K562 (cell line): ENCODE results near the gene MAP3K7. TPM values are rescaled to one million over a fixed set of nuclear protein-coding genes. Genes with fewer than 3 reads are reported as not detected.

Source experiments
- ELF1 ChIP-seq: fragments of 200-800 bp; sonication (Bioruptor generic); IDR thresholded peaks from 2 replicates; pipeline ENCODE4 v1.6.1; 2016; ENCODE audit warnings: missing genetic modification characterization, missing compliant biosample characterization
- GTF2B ChIP-seq: IDR thresholded peaks from 2 replicates; pipeline ENCODE4 v1.6.1; 2011; ENCODE audit not compliant: insufficient read length; ENCODE audit errors: extremely low read depth
- HNRNPLL ChIP-seq: fragments of 200-400 bp; formaldehyde crosslinking; IDR thresholded peaks from 2 replicates; pipeline ENCODE4 v1.6.1; 2017; ENCODE audit warnings: low read length, low read depth, mild to moderate bottlenecking; ENCODE audit not compliant: poor library complexity, severe bottlenecking
- HNRNPUL1 ChIP-seq: fragments of 200-400 bp; formaldehyde crosslinking; IDR thresholded peaks from 2 replicates; pipeline ENCODE4 v1.6.1; 2017; ENCODE audit warnings: low read length
- IFI16 ChIP-seq: fragments of 250-450 bp; sonication (Bioruptor Pico); IDR thresholded peaks from 2 replicates; pipeline ENCODE4 v2.1.2; 2022; ENCODE audit warnings: mild to moderate bottlenecking, inconsistent platforms
- NFRKB ChIP-seq: fragments of 450-650 bp; IDR thresholded peaks from 2 replicates; pipeline ENCODE4 v1.6.1; 2016; ENCODE audit warnings: low read depth
- NFXL1 ChIP-seq: fragments of 450-650 bp; formaldehyde crosslinking; IDR thresholded peaks from 2 replicates; pipeline ENCODE4 v1.4.0; 2021; ENCODE audit warnings: mild to moderate bottlenecking
- PREB ChIP-seq: sonication (generic); formaldehyde crosslinking; IDR thresholded peaks from 2 replicates; pipeline ENCODE4 v1.8.1; 2023; ENCODE audit warnings: mild to moderate bottlenecking, missing genetic modification reagents
- RBM39 ChIP-seq: fragments of 200-400 bp; formaldehyde crosslinking; optimal IDR thresholded peaks from 2 replicates; pipeline ENCODE3; 2018; ENCODE audit warnings: low read depth, low read length
- SOX6 ChIP-seq: fragments of 450-650 bp; IDR thresholded peaks from 2 replicates; pipeline ENCODE4 v1.6.1; 2014; ENCODE audit warnings: mild to moderate bottlenecking
- YBX1 ChIP-seq: fragments of 450-650 bp; IDR thresholded peaks from 2 replicates; pipeline ENCODE4 v1.7.1; 2016; ENCODE audit warnings: mild to moderate bottlenecking
- ZNF174 ChIP-seq: fragments of 250-450 bp; sonication (Bioruptor Pico); IDR thresholded peaks from 2 replicates; pipeline ENCODE4 v1.4.0; 2020; ENCODE audit warnings: mild to moderate bottlenecking
- ZNF217 ChIP-seq: sonication (generic); formaldehyde crosslinking; IDR thresholded peaks from 2 replicates; pipeline ENCODE4 v1.8.0; 2022; ENCODE audit warnings: mild to moderate bottlenecking, missing genetic modification reagents
- ZNF583 ChIP-seq: fragments of 250-450 bp; sonication (Bioruptor Pico); IDR thresholded peaks from 2 replicates; pipeline ENCODE4 v1.4.0; 2020
- ZNF764 ChIP-seq: fragments of 250-450 bp; sonication (Bioruptor Pico); IDR thresholded peaks from 2 replicates; pipeline ENCODE4 v1.4.0; 2020; ENCODE audit warnings: low read depth, mild to moderate bottlenecking, moderate library complexity
- polyA plus RNA-seq, 8 experiments: library from polyadenylated mRNA; depleted of rRNA in 4 of 8; stranded (reverse) in 5 of 8; unstranded in 3 of 8; fragments of >200 nt; fragmentation: Nextera tagmentation in 2 of 8; fragmentation: Illumina TruSeq in 1 of 8; extraction: Ambion mirVana in 2 of 8; extraction: Trizol in 1 of 8; gene quantifications; 2 replicates each; pipeline versions ENCODE4 v1.2.1 to v1.2.3, GENCODE V29; 2011 to 2014; ENCODE audit warnings: inconsistent platforms in 1 of 8, missing spikeins in 1 of 8
- total RNA-seq, 7 experiments: library from RNA; depleted of rRNA in 6 of 7; stranded (reverse); fragments of >200 nt in 6 of 7; fragmentation: Illumina TruSeq in 2 of 7; extraction: Trizol in 2 of 7; gene quantifications; 2 replicates each; pipeline versions ENCODE4 v1.2.1 to v1.2.3, GENCODE V29; 2011 to 2021; ENCODE audit warnings: low replicate concordance in 1 of 7
- TF ChIP-seq, protein P1 (sequence below): fragments of 250-450 bp; sonication (Bioruptor Pico); IDR thresholded peaks from 2 replicates; pipeline ENCODE4 v1.8.0; 2021; ENCODE audit warnings: moderate library complexity, mild to moderate bottlenecking, inconsistent platforms
- TF ChIP-seq, protein P2 (sequence below), 2 experiments: fragments of 450-650 bp in 1 of 2; sonication (generic) in 1 of 2; formaldehyde crosslinking in 1 of 2; IDR thresholded peaks; 2 replicates each; pipeline versions ENCODE4 v1.7.1 to v1.9.0; 2016 to 2022; ENCODE audit warnings: inconsistent platforms in 1 of 2, mild to moderate bottlenecking in 1 of 2, missing genetic modification reagents in 1 of 2

MAP3K7 gene
- total and polyA plus RNA-seq, 9 of the 15 experiments (the other 6 are each of a cell fraction or from before 2014, with no cell fraction given), result 13.4 to 60.9 (median 34.8) TPM

DNA sequence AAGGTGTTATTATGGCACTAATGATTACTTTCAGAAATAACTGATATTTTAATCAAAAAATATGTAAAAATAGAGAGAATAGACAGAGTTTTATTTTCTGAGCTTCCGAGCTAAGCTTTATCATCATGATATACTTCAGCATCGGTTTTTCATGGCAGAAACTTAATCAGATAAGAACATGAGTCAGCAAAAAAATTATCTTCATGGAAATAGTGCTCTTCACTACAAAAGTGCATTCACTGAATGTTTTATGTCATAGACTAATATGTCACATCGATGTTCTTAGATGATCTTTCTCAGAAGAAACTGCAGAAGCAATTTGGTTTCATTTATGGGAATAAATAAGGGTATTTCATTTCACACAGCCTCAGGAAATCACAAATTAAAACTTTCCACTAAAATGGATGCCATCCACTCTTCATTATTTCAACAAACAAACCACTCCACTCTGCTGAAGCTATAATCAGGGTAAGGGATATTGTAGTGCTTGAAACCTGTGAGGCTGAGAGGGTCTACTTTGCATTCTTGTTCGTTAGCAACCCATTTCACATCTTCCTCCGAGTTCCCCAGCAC is 10.2 kb upstream of the MAP3K7 start (continued):
- TF ChIP-seq, protein P1, sequence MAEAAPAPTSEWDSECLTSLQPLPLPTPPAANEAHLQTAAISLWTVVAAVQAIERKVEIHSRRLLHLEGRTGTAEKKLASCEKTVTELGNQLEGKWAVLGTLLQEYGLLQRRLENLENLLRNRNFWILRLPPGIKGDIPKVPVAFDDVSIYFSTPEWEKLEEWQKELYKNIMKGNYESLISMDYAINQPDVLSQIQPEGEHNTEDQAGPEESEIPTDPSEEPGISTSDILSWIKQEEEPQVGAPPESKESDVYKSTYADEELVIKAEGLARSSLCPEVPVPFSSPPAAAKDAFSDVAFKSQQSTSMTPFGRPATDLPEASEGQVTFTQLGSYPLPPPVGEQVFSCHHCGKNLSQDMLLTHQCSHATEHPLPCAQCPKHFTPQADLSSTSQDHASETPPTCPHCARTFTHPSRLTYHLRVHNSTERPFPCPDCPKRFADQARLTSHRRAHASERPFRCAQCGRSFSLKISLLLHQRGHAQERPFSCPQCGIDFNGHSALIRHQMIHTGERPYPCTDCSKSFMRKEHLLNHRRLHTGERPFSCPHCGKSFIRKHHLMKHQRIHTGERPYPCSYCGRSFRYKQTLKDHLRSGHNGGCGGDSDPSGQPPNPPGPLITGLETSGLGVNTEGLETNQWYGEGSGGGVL (CRISPR knock-in tag), result no peak
- TF ChIP-seq ZNF174 (CRISPR knock-in tag) (no peak), NFRKB (no peak), RBM39 (no peak), IFI16 (no peak), YBX1 (no peak), ZNF583 (CRISPR knock-in tag) (peak; percentile 38; the same call in 1 of the 2 replicates), PREB (CRISPR knock-in tag) (no peak), ELF1 (tag) (0 out of 2 replicates have a peak, but pooled peaks have one; percentile 43), NFXL1 (CRISPR knock-in tag) (no peak), ZNF217 (CRISPR knock-in tag) (no peak), SOX6 (no peak), HNRNPLL (no peak), ZNF764 (CRISPR knock-in tag) (no peak), HNRNPUL1 (no peak), GTF2B (no peak)
- TF ChIP-seq, protein P2, sequence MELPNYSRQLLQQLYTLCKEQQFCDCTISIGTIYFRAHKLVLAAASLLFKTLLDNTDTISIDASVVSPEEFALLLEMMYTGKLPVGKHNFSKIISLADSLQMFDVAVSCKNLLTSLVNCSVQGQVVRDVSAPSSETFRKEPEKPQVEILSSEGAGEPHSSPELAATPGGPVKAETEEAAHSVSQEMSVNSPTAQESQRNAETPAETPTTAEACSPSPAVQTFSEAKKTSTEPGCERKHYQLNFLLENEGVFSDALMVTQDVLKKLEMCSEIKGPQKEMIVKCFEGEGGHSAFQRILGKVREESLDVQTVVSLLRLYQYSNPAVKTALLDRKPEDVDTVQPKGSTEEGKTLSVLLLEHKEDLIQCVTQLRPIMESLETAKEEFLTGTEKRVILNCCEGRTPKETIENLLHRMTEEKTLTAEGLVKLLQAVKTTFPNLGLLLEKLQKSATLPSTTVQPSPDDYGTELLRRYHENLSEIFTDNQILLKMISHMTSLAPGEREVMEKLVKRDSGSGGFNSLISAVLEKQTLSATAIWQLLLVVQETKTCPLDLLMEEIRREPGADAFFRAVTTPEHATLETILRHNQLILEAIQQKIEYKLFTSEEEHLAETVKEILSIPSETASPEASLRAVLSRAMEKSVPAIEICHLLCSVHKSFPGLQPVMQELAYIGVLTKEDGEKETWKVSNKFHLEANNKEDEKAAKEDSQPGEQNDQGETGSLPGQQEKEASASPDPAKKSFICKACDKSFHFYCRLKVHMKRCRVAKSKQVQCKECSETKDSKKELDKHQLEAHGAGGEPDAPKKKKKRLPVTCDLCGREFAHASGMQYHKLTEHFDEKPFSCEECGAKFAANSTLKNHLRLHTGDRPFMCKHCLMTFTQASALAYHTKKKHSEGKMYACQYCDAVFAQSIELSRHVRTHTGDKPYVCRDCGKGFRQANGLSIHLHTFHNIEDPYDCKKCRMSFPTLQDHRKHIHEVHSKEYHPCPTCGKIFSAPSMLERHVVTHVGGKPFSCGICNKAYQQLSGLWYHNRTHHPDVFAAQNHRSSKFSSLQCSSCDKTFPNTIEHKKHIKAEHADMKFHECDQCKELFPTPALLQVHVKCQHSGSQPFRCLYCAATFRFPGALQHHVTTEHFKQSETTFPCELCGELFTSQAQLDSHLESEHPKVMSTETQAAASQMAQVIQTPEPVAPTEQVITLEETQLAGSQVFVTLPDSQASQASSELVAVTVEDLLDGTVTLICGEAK (IDR thresholded peaks at IDR 0.05), result no peak
- TF ChIP-seq, protein P2 (CRISPR knock-in tag; IDR thresholded peaks at IDR 0.05), result no peak
